Measurements from ENCODE around the gene ARHGAP26.

DNA sequence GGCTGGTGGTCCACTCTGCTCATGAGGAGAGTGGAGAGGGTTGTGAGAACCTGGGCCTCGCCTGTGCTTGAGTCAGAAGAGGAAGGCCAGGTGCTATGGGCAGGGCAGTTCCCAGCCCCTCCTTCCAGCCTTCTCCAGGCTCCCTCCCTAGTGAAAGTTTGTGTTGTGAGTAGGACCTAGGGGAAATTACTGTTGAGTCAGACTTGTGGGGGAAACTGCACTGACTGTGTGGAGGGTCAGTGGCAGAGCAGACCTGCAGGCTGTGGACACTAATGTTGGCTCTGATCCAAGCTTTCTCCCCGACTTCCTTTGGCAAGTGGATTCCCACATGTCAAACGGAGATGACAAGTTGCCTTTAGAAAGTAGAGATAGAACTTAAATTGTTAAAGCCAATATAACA is 102.6 kb downstream of the ARHGAP26 start:
- TF ChIP-seq, protein P1, sequence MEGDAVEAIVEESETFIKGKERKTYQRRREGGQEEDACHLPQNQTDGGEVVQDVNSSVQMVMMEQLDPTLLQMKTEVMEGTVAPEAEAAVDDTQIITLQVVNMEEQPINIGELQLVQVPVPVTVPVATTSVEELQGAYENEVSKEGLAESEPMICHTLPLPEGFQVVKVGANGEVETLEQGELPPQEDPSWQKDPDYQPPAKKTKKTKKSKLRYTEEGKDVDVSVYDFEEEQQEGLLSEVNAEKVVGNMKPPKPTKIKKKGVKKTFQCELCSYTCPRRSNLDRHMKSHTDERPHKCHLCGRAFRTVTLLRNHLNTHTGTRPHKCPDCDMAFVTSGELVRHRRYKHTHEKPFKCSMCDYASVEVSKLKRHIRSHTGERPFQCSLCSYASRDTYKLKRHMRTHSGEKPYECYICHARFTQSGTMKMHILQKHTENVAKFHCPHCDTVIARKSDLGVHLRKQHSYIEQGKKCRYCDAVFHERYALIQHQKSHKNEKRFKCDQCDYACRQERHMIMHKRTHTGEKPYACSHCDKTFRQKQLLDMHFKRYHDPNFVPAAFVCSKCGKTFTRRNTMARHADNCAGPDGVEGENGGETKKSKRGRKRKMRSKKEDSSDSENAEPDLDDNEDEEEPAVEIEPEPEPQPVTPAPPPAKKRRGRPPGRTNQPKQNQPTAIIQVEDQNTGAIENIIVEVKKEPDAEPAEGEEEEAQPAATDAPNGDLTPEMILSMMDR (IDR thresholded peaks at IDR 0.05): no peak
- TF ChIP-seq, protein P2, sequence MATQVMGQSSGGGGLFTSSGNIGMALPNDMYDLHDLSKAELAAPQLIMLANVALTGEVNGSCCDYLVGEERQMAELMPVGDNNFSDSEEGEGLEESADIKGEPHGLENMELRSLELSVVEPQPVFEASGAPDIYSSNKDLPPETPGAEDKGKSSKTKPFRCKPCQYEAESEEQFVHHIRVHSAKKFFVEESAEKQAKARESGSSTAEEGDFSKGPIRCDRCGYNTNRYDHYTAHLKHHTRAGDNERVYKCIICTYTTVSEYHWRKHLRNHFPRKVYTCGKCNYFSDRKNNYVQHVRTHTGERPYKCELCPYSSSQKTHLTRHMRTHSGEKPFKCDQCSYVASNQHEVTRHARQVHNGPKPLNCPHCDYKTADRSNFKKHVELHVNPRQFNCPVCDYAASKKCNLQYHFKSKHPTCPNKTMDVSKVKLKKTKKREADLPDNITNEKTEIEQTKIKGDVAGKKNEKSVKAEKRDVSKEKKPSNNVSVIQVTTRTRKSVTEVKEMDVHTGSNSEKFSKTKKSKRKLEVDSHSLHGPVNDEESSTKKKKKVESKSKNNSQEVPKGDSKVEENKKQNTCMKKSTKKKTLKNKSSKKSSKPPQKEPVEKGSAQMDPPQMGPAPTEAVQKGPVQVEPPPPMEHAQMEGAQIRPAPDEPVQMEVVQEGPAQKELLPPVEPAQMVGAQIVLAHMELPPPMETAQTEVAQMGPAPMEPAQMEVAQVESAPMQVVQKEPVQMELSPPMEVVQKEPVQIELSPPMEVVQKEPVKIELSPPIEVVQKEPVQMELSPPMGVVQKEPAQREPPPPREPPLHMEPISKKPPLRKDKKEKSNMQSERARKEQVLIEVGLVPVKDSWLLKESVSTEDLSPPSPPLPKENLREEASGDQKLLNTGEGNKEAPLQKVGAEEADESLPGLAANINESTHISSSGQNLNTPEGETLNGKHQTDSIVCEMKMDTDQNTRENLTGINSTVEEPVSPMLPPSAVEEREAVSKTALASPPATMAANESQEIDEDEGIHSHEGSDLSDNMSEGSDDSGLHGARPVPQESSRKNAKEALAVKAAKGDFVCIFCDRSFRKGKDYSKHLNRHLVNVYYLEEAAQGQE (IDR thresholded peaks at IDR 0.05; ENCODE audit: insufficient read depth in 1 of 2, low read depth in 2 of 2, low read length in 1 of 2): no peak
